ENCODE results near the gene HSBP1. TPM values are rescaled to one million over a fixed set of nuclear protein-coding genes. Genes with fewer than 3 reads are reported as not detected.

The HSBP1 gene
- total and polyA plus RNA-seq, 2 of the 8 experiments (the other 6 are each of a cell fraction or from before 2014, with no cell fraction given), result 78.4 to 219 TPM

GRCh38 chr16:83856792-83857191 lies 49.0 kb downstream of the HSBP1 start:
- H3K9me3 ChIP-seq (ENCODE audit: insufficient read depth in 2 of 2, low read depth in 1 of 2, low read length in 1 of 2), result no peaks in the 10 kb centered on the region
- peaks cover 0 to 10% (median 4%) of the 10 kb centered on the region in 4 experiments; a peak in 6 of 7 replicates for H3K4me1 ChIP-seq (replicated peaks in 1 of 4; ENCODE audit: control insufficient read depth in 3 of 4, insufficient read depth in 4 of 4, low read length in 3 of 4)
- H2BK20ac ChIP-seq (ENCODE audit: low read length), result no peak overlapping the region
- no peak overlapping the region for H4K91ac ChIP-seq (replicated peaks; ENCODE audit: insufficient read length, low read length)
- no peak overlapping the region for H2BK5ac ChIP-seq (ENCODE audit: low read depth, low read length)
- H3K23ac ChIP-seq (ENCODE audit: insufficient read length), result no peak overlapping the region
- H3K56ac ChIP-seq (replicated peaks; ENCODE audit: insufficient read length, low read depth, low read length), result no peak overlapping the region
- H3K27me3 ChIP-seq (replicated peaks in 1 of 4; ENCODE audit: control insufficient read depth in 3 of 4, extremely low read depth in 1 of 4, insufficient read depth in 3 of 4, low read length in 3 of 4), result no peaks in the 10 kb centered on the region
- H3K27ac ChIP-seq (ENCODE audit: low read depth, low read length), result no peak overlapping the region
- no peak overlapping the region for H4K8ac ChIP-seq (ENCODE audit: extremely low read depth, insufficient read depth, low read length)
- no peak overlapping the region for H3K14ac ChIP-seq (ENCODE audit: insufficient read length)
- FAIRE-seq (no peak), DNase-seq (ENCODE audit: low read depth in 1 of 2, low spot score in 2 of 2) (no peak)
- no peak overlapping the region for H2BK120ac ChIP-seq (replicated peaks; ENCODE audit: low read depth, low read length)
- no peak overlapping the region for H2BK12ac ChIP-seq (ENCODE audit: low read depth, low read length)
- no peak overlapping the region for H3K18ac ChIP-seq (ENCODE audit: extremely low read depth, low read length)
- WGBS, 2 experiments (ENCODE audit: extremely low coverage in 1 of 2, insufficient coverage in 1 of 2, insufficient read length in 1 of 2, insufficient replicate concordance in 2 of 2, low coverage in 1 of 2, low lambda C conversion rate in 2 of 2, missing lambda C conversion rate in 1 of 2), result 92% methylated on average over 4 of the region's 4 CpGs; no CpG with 5 or more reads in 1 of the 2 experiments
- no peak overlapping the region for H2AFZ ChIP-seq (ENCODE audit: low read length)
- H2AK5ac ChIP-seq (ENCODE audit: low read depth, low read length), result no peak overlapping the region
- H2BK15ac ChIP-seq (ENCODE audit: low read length), result no peak overlapping the region
- H3K23me2 ChIP-seq (ENCODE audit: low read depth, low read length), result no peaks in the 10 kb centered on the region
- H4K5ac ChIP-seq (ENCODE audit: insufficient read length, low read depth, low read length), result no peak overlapping the region
- no peaks in the 10 kb centered on the region for H3K36me3 ChIP-seq (ENCODE audit: control insufficient read depth in 2 of 4, insufficient read depth in 4 of 4, low read length in 3 of 4)
- no peaks in the 10 kb centered on the region for H3K79me2 ChIP-seq (ENCODE audit: control insufficient read depth in 1 of 2, insufficient read depth in 2 of 2, low read length in 2 of 2)
- CTCF ChIA-PET (ENCODE audit: partially characterized antibody), result interaction anchor here (0.6 to 1.4 kb wide), 4 partner anchors 9 to 155 kb away, joined by 3 to 4 read pairs (median 3); no protein-coding TSS in a partner anchor
- H3K4ac ChIP-seq (replicated peaks; ENCODE audit: insufficient read length, low read depth, low read length), result no peak overlapping the region
- H3K4me3 ChIP-seq (ENCODE audit: extremely low read depth in 1 of 4, insufficient read depth in 2 of 4, low read depth in 3 of 4, low read length in 4 of 4), result no peak overlapping the region
- H3K4me2 ChIP-seq (ENCODE audit: insufficient read depth in 1 of 2, low read depth in 2 of 2, low read length in 2 of 2), result no peak overlapping the region
- no peak overlapping the region for H3K9ac ChIP-seq (replicated peaks in 1 of 4; ENCODE audit: extremely low read depth in 1 of 4, low read depth in 3 of 4, low read length in 3 of 4)
- H3K79me1 ChIP-seq (ENCODE audit: low read depth, low read length), result no peaks in the 10 kb centered on the region
- H4K20me1 ChIP-seq (replicated peaks in 1 of 2; ENCODE audit: control insufficient read depth in 1 of 2, insufficient read depth in 2 of 2, low read length in 2 of 2), result no peaks in the 10 kb centered on the region
- POLR2A ChIA-PET (ENCODE audit: partially characterized antibody), result interaction anchor here (1.1 to 1.9 kb wide), 4 partner anchors 9 to 17 kb away, joined by 3 to 5 read pairs (median 4); no protein-coding TSS in a partner anchor
- no peak for TF ChIP-seq MAX (IDR thresholded peaks at IDR 0.05)
- TF ChIP-seq POLR2AphosphoS5 (IDR thresholded peaks at IDR 0.05; ENCODE audit: low read depth, low read length), result no peak
- no peak for TF ChIP-seq TCF12 (IDR thresholded peaks at IDR 0.05; ENCODE audit: low read depth, low read length)
- TF ChIP-seq USF2 (IDR thresholded peaks at IDR 0.05; ENCODE audit: low read length), result no peak
- TF ChIP-seq BCL11A (IDR thresholded peaks at IDR 0.05; ENCODE audit: low read depth in 2 of 2, low read length in 2 of 2), result no peak
- TF ChIP-seq HDAC6 (IDR thresholded peaks at IDR 0.05; ENCODE audit: low read depth, low read length), result no peak
- no peak for TF ChIP-seq RAD21 (IDR thresholded peaks at IDR 0.05 in 1 of 2, conservative IDR thresholded peaks at IDR 0.05 in 1 of 2; ENCODE audit: low read depth in 2 of 2, low read length in 2 of 2)
- no peak for TF ChIP-seq CBX5 (IDR thresholded peaks at IDR 0.05; ENCODE audit: low read depth, low read length)
- TF ChIP-seq ATF3 (IDR thresholded peaks at IDR 0.05; ENCODE audit: insufficient read depth, low read depth, low read length), result no peak
- TF ChIP-seq SIX5 (IDR thresholded peaks at IDR 0.05; ENCODE audit: low read depth, low read length), result no peak
- no peak for TF ChIP-seq MAFK (IDR thresholded peaks at IDR 0.05; ENCODE audit: low read depth, low read length)
- TF ChIP-seq TEAD4 (IDR thresholded peaks at IDR 0.05; ENCODE audit: low read depth, low read length), result no peak
- TF ChIP-seq CBX8 (IDR thresholded peaks at IDR 0.05; ENCODE audit: borderline replicate concordance, low read depth, low read length), result no peak

All from H1 (cell line).